NB4 (cell line): ENCODE measurements around the gene KLHL22.

Experiments used
- CTCF ChIP-seq: IDR thresholded peaks from one replicate; pipeline ENCODE4 v1.5.1; 2012; ENCODE audit warnings: low read depth, low read length
- MAX ChIP-seq: IDR thresholded peaks from 2 replicates; pipeline ENCODE4 v1.6.1; 2011; ENCODE audit warnings: low read depth, low read length
- POLR2A ChIP-seq: IDR thresholded peaks from 2 replicates; pipeline ENCODE4 v1.6.1; 2011; ENCODE audit warnings: mild to moderate bottlenecking; ENCODE audit not compliant: insufficient read length; ENCODE audit errors: extremely low read depth

GRCh38 chr22:20483771-20484170 lies 11.8 kb downstream of the KLHL22 start:
- TF ChIP-seq MAX: no peak
- no peak for TF ChIP-seq POLR2A
- TF ChIP-seq CTCF: no peak
